NCI-H2171 treated with DMSO at 0.1 percent for 48 hours (cell line): ENCODE data around the gene C1R.
A peak's percentile ranks its signal among the peaks of the same experiment; 100 is the strongest.

Experiments used
- DNase-seq: peaks from one replicate; lab custom pipeline; 2025; lab: John Stamatoyannopoulos, UW

The C1R gene

DNA sequence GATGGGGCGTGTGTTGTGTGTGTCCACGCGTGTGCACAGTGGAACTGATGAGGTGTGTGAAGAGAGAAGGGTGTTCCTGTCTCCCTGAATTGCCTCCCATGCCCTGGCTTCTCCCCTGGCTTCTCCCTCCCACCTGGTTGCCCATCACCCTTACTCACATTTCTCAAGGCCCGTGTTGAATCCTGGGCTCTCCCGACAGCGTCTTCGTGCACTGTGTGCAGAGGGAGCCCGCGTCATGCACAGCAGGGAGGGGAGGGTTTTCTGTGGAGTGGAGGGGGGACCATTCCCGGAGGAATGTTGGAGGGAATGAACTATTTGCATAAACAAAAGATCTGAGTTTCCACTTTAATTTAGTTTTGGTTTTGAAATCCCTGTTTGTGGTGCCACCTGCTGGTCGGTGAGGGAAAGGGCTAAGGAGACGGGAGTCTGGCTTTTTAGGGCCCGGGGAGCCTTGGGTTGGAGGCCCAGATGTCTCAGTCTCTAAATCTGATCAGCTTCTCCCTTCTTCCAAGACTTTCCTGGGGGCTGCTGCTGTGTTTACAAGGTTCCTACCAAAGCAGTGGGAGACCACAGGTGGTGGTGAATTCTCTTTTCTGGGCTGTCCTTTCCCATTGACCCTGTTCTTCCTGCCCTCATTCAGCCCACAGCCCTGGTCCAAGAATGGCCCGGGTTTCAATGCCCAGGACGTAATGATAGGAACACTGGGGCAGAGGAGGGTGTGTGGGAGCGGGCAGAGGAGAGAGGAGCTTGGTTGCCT lies at the start of gene C1R:
C1R (minus strand) TSS at position 217 of the 757 bp plus-strand sequence; CDS start at position 160, 57 bp downstream.
- DNase-seq: peak; percentile 94

DNA sequence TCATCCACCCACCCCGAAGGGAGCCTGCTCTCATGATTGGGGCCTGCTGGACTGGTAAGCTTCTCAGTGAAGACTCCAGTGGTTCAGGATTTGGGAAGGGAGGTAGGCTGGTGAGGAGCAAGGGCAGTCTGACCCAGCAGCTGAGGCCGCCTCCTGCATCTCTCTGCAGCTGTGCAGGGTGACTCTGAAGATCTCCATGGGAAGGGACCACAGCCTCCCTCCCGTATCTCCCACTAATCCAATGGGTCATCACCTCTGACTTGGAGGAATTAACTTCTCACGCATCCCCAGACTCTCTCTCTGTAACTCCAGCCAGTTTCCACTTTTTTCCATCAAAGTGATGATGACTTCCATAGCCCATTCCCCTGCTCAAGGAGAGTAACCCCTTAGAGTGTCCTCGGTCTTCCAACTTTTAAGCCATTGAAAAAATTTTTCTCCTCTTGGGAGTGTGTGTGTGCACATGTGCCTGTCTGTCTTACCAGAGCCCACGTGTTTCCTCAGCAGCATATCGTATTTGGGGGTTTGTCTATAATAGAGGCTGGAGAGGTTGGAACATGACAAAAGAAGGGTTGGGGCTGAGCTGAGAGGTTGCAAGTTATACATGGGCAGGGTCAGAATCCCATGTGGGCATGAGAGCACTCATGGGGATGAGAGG lies 49.2 kb upstream of the C1R start:
- no peak for DNase-seq

DNA sequence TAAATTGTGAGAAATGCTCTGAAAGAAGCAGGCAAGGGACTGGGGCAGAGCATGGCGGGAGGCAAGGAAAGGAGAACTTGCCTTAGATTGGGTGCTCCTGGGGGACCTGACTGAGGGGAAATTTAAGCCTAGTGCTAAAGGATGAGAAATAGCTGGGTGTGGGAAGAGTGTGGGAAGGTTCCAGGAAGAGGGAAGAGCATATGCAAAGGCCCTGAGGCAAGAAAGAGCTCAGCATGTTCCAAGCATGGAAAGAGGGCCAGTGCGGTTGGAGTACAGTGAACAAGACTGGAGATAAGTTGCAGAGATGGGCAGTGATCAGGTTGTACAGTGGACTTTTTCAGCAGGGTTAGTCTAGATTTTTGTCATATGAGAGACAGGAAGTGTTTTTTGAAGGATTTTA lies 47.0 kb upstream of the C1R start:
- no peak for DNase-seq

DNA sequence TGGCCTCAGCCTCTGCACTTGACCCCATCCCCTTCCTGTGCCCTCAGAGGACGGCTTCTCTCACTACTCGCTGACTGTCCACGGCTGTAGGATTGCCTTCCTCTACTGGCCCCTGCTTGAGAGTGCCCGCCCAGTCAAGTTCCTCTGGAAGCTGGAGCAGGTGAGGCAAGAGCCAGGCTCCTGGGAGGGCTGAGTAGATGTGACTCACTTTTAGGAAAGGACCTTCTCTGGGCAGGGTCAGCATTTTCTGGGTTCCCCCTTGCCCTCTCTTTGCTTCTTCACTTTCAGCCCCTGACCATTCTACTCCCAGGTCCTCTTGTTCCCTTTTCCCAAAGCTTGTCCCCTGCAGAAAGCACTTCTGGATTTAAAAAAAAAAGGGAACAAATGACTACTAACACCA lies 45.7 kb upstream of the C1R start:
- no peak for DNase-seq

DNA sequence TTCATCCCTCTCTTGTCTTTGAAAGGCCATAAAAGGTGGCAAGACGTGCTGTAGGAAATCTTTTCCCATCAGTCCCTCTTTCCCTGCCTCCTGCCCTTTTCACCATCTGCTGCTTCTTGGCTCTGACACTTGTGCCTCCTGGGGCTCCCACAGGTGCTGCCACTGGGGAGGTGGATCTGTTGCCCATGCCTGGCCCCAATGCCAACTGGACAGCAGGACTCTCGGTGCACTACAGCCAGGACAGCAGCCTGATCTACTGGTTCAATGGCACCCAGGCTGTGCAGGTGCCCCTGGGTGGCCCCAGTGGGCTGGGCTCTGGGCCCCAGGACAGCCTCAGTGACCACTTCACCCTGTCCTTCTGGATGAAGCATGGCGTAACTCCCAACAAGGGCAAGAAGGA lies 44.4 kb upstream of the C1R start:
- DNase-seq: no peak

DNA sequence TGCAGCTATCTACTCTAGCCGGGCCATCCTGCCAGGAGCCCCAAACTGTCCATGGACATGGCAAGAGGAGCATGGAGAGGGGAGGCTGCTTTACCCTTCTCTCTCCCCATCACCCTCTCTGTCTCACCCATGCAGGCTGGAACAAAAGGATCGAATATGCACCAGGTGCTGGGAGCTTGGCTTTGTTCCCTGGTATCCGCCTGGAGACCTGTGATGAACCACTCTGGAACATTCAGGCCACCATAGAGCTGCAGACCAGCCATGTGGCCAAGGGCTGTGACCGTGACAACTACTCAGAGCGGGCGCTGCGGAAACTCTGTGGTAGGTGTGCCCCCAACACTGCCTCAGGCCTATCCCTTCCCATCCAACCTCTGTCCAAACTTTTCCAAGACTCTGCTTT lies 43.8 kb upstream of the C1R start:
- no peak for DNase-seq

DNA sequence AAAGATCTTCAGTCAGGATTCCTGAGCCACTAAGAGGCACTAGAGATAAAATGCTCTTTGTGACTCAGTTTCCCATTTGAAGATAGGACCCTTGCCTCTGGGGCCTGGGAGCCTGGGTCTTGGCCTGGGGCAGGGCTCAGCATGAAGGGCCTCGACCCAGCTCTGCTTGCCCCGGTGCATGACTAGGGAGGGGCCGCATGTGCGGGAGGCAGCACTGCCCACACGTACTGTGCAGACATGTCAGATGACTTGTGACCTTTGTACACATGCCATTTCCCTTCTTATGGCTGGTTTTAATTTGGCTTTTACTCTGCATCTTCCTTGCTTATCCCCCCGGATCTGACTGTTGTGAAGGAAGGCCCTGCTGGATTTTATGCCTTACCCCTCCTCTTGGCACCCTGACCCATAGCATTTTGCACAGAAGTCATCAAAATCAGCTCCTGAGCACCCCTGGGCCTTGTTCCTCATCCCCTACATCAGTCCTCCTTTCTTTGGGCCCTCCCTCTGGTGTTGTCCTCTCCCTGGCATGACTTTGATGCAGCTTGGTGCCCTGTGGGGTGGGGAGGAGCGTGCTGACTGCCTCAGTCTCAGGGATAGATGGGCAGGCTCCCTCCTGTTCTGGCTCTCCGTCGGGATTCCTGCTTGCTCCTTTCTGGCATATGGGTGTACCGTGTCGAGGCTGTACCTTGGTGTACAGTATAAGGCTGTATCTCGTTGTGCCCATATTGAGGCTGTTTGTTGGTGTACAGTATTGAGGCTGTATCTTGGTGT lies 42.3 kb upstream of the C1R start:
- no peak for DNase-seq

DNA sequence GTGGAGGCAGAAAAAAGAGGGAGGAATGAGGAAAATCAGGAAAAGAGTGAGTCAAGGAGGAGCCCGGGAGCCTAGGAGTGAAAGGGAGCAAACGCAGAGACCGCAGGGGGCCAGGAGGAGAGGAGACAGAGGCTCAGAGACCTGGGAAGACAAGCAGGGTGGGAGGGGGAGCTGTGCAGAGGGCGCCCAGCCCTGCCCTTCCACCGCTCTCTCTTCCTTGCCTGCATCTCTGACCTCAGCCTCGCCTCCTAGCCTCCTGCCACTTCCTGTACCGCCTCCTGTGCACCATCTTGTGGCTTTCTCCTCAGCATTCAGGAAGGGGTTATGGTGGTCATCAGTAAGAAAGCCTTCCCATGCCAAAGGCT lies 39.2 kb upstream of the C1R start:
- no peak for DNase-seq

DNA sequence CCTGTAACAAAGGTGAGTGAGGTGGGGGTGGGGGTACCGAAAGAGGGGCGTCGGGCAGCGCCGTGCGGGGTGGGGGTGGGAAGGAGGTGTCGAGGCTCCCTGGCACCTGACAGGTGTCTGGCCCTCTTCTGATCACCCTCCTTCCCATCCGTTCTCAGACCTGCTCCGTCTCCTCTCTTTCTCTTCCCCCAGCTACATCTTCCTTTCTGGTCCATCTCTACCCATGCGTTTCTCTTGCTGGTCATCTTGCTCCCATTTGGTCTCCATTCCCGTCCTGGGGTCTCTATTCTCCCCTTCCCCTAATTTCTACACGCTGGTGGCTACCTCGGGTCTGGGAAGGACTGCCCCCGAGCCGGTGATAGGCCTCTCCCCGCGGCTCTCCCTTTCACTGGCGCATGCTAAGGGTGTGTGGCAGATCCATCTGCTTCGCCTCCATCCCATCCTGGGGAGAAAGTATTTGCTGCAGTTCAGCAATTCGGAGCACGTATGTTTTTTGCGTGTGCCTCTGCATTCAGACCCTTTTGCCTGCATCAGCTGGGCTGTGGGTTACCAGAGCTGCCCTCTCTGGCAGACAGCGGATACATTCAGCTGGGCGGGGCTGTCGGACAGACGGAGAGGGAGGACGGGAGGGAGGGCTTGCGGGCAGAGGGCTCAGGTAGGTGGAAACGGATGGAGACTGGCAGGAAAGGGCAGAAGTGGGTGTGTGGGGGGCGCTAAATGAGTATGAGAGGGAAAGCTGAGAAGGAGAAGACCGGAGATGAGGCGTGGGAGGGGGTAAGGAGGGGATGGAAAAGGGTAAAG lies 38.7 kb upstream of the C1R start:
- DNase-seq: peak; percentile 93

DNA sequence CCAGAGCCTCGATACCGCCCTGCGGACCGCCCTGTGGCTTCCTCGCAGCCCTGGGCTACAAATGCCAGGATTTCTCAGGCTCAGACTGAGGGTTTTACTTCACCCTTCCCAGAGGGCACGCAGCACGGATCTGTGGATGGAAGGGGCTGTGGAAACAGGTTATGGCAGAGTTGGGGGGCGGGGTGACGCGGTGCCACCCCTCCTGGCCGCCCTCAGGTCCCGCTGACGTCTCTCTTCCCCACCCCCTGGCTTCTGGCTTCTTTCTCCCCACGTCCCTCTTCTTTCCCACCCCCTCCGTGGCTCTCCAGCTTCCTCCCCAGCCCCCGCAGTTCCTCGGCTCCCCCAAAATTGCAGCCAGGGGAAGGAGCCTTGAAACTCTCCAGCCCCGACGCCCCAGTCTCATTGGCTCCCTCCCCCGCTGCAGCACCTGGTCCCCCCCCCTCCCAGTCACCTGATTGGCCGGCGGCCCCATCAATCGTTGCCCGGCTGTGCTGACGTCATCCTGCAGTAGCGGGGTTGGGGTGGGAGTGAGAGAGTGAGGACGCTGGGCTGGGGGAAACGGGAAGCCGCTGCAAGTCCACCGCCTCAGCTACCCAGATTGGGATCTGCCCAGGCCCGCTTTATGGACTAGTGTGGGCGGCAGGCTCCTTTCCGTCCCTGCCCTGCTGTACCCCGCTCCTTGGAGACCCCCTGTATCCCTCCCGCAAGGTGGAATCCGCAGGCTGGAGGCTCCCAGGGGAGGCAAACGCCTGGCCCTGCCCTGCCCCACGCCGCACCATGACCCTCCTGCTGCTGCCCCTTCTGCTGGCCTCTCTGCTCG lies 37.8 kb upstream of the C1R start, which contains the start of gene CLSTN3:
CLSTN3 (plus strand) TSS at position 500 of the 820 bp plus-strand sequence; CDS start at position 778, 278 bp downstream.
- DNase-seq: peak; percentile 100

DNA sequence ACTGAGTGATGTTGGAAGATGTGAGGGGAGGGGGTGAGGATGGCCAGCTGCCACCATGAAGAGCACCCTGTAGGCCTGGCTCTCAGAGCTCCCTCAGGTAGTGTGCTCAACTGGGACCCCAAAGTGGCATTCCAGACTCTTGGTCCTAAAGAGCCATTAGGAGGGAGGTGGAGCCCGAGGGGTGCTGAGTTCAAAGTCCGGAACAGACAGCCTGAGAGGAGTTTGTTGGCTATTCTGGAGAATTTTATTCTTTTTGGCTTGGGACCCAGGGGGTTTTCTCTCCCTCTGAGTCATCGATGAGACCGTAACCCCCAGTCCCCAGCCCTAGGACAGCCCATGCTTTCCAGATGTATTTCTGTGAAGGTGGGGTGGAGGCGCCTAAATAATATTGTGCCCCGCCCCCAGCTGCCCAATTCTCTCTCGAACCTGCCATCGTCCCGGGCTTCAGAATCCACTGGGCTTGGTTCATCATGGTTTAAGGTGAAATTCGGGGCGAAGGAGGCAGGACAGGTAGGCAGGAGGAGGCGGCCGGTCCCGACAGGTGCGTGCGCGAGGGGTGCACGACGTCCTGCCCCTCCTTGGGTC lies 37.1 kb upstream of the C1R start:
- DNase-seq: no peak

DNA sequence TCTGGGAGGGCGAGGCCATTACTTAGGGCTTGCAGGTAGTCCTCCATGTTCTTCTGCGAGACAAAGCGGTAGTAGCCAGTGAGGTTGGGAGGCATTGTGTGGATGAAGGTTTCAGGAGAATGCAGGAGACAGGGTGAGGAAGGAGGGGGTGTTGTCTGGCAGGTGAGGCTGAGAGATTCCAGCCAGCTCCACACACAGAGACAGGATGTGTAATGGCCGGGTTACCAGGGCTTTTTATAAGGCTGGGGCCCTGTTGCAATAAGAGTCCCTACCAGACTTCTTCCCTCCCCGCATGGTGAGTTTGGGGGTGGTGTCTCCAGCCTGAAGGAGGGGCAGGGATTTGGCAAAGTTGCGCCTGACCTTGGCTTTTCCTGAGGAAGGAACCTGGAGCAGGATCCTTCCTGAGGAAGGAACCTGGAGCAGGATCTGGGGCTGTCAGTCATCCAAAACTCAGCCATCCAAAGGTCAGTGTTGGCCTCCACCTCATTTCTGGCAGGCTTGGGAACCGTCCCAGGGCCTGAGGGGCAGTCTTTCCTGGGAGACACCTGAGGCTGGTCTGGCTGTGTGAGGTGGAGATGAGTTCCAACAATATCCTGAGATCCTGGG lies 36.5 kb upstream of the C1R start, which contains the start of gene RBP5:
RBP5 (minus strand) TSS at position 209 of the 606 bp plus-strand sequence; CDS start at position 95, 114 bp downstream.
- DNase-seq: no peak

DNA sequence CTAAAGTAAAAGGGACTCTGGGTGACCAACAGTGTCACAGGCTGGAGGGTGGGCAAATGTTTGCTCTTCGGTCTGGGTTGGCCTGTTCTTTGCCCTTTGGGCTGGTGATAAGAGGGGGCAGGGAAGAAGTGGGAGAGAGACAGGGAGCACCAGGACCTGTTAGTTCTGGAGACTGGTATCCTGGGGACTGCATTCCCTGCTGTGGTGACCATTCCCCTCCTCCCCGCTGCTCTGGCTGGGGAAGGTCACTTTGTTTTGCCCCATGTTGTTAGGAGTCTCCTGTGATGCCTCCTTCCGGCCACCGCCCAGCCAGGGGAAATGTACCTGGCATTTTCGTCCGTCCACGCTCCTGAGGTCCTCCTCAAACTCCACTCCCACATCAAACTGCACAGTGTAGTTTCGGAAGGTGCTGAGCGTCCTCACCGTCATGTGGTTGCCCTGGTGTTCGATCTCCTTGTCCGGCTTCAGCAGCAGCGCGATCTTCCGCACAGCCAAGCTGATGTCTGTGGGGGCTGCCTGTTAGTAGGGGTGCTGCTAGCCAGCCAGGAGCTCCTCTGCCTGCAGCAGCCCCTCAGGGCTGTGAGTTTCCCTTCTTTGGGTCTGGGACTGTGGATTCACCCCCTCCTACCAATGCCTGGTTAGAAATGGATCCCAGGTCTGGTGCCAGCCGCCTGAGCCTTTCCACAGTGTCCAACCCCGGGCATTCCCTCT lies 35.8 kb upstream of the C1R start:
- DNase-seq: no peak

DNA sequence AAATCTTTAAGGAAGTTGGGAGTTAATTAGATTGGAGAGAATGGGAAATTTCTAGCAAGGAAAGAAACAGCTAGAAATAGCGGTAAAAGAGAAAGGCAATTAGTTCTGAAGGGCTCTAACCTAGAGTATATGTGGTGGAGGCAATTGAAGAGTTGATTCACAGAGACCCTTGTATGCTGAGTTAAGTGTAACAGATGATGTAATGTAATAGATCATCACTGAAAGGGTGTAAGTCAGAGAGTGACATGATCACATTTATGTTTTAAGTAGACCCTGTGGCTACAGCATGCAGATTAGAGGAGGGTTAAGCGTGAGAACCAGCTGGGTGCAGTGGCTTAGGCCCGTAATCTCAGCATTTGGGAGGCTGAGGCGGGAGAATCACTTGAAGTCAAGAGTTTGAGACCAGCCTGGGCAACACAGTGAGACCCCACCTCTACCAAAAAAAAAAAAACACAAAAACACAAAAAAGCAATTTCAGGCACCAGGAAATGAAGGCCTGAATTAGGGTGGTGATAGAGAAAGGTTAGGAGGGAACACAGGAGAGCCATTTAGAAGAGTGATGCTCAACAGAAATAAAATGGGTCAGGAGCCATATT lies 33.5 kb upstream of the C1R start:
- no peak for DNase-seq

DNA sequence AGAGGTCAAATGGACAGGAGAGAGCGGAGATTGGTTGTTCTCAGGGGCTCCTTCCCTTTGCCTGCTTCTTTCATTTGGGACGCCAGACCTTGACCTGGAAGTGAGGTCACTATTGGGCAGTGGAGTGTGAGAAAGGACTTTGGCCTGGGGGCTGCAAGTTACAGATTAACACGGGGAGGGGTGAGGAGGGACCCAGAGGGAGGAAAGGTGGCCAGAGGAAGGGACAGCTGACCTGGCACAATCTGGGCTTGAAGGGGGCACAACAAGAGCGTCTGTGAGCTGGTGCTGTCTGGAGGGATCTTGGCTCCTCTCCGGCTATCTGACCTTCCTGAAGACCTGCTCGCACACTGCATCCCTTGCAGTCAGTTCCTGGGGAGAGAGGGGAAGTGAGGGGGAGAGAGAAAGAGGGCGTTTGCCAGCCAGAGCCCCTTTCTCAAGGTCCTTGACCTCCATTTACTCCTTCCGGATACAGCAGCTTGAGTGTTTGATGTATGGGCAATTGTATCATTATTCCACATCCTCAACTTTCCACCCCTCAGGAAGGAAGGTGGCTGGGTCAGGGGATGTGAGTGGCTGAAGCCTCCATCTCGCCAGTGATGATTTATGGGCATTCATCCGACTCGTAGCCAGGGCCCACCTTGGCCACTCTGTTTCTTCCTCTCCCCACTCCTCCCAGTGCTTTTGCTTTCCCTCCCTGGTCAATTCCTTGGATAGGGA lies 31.7 kb upstream of the C1R start:
- no peak for DNase-seq

DNA sequence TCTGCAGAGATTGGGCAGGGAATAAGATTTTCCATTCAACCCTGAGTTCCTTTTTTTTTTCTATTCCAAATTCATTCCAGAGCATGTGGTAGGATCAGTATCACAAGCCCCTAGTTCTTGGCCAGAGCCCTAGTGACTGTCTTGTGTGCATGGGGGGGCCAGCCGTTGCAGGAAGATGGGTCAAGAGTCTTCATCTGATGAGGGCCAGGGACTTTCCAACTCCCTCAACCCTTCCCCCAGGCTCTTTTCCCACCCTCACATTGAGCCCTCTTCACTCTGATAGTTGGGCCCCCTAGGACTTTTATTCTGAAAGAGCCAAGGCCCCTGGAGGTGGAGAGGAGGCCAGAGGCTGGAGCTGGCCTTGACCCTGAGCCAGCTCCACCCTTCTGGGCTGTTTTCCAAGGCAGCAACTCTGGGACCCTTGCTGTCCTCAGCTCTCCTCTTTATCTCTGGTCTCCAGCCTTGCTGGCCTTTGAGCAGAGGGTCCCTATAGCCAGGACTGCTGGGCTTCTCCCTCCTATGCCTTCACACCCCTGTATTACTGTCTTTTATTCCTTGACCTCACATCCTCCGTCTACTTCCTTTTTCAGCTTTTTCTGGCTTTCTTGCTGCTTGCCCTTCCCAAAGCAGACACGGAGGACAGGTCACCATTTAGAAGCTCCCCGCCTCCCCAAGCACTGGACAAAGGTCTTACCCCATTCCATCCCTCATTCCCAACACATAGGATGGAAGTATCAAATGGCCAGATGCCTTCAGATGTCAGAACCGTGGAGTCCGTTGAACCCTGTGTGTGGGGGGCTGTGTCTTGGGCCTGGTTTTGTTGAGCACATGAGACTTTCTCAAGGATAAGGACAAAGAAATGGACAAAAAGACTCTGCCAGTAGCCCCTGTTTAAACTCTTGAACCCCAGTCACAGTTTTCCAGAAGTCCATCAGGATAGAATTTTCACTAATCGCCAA lies 30.8 kb upstream of the C1R start:
- DNase-seq: no peak

DNA sequence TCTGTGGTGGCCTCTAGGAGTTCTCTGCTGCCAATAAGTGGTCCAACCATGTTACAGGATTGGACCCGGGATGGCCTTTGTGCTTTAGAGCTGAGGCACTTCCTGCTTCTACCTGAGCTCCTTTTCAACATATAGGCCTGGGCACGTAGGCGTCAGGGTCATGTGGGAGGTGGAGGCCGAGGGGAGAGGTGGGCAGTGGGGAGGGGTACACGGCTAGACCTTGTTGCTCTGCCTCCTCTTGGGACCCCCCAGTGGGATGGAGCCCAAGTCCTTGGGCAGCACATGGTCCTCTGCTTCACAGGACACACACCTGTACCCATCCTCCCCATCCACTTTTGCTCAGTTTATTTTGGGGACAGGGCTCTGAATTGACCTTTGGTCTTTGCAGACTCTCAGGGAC lies 29.1 kb upstream of the C1R start:
- no peak for DNase-seq
